HG02938 (cell line): ENCODE data around the gene IRF2.

Experiments
- ATAC-seq: cut with Tn5 transposase; IDR thresholded peaks from one replicate; pipeline ENCODE4 v1.9.1; 2021; ENCODE audit warnings: mild to moderate bottlenecking, moderate library complexity; ENCODE audit not compliant: unreplicated experiment

The IRF2 gene

DNA sequence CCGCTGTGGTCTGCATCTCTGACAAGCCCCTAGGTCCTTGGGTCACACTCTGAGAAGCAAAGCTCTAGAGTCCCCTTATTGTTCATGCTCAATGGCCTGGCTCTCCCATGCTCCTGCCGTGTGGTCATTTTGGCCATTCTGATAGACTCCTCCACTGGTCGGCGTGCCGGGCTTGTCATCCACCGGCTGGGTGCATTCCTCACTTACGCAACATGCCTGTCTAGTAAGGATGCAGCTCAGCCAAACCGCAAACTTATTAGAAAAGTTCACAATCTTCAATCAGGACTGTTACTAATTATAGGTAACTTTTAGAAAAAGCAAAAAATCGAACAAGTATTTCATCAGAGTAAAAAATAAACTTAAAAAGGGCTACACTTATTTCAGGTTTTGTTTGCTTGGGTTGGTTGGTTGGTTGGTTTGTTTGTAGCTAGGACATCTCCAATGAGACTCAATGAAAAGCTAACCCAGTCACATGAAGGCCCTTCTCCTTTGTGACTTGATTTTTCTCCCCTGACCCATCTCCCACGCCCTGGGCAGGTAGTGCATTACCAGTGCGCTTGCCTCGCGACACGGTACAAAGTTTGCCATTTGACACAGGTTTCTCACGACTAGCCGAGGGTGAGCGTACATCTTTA is 41.0 kb downstream of the IRF2 start:
- ATAC-seq = no peak

DNA sequence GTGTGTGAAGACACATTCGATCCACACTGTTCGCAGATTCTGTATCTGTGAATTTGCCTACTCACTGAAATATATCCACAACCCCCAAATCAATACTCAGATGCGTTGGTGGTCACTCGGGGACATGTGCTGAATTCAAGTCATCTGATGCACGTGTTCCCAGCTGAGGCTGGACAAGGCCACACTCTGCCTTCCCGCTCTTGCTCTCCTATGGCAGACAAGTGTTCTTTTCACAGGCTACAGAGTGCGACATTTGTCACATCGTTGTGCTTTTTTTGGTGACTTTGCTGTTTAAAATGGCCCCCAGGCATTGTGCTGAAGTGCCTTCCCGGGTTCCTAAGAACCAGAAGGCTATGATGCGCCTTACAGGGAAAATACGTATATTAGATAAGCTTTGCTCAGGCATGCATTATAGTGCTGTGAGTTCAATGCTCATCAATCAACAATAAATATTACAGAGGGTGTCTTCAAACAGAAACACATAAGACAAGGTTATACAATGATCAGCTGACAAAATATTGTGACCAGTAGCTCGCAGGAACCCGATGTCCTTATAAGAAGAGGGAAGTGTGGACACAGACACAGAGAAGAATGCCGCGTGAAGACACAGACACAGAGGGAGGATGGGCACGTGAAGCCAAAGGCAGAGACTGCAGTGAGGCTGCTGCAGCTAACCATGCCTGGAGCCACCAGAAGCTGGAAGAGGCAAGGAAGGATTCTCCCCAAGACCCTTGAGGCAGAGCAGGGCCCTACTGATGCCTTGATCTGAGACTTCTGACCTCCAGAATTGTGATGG is 42.0 kb downstream of the IRF2 start:
- ATAC-seq = no peak

DNA sequence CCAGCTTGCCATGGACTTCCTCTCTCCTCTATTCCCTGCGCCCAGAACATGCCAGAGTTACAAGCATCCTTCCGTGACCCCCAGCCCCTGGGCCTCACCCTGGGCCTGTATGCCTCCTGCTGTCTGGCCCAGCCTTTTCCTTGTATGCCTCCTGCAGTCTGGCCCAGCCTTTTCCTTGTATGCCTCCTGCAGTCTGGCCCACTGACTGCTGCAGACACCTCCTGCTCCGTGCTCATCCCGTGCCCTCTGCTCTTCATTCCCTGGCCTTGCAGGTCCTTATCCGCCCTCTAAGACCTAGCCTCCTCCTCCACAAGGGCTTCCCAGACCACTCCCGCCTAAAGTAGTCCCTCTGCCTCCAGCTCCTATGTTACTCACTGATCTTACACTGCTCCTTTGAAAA is 44.2 kb downstream of the IRF2 start:
- ATAC-seq = no peak

DNA sequence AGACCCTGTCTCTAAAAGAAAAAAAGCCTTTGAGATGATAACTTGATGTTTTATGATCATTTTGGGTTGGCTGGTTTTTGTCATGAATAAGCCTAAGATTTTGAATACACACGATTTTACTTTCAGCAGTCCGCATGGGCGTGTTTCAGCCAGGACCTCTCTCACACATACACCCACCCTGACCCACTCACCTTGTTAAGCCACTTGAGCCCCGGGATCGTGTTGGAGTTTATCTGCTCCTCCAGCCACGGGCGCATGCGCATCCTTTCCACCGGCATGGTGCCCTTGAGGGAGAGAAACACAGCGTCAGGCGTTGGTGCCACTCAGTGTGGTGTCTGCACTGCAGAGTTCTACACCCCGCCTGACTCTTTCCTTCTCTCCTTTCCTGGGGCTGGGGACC is 45.6 kb downstream of the IRF2 start:
- ATAC-seq = no peak

DNA sequence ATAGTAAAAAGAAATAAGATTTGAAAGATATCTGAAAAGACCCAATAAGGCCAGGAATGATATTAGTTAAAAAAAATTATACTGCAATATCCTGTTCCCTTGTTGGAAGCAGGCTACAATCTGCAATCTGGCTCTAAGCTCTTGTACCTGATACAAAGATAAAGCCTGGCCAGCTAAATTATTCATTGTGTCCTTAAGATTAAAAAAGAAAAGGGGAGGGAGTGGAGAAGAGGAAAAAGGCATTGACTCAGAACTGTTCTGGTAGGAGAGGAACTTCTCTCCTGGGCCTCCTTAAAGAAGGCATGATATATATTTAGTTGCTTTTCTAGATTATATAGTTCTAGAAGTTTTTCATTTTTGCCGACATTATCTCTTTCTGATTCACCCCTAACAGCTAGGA is 46.7 kb downstream of the IRF2 start:
- no peak for ATAC-seq

DNA sequence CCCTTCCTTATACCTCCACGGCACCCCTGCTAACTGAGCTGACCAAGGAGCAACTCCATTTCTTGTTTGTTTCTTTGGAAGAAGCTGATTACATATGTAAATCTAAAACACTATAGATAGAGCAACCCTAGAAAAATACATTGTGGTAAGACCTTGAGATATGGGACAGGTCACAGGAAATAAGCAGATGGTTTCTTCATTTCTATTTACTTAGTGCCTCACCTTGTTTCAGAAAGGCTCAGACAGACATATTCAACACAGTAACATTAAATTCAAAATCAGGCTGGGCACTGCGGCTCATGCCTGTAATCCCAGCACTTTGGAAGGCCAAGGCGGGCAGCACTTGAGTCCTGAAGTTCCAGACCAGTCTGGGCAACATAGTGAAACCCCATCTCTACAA is 47.3 kb downstream of the IRF2 start:
- ATAC-seq = no peak

DNA sequence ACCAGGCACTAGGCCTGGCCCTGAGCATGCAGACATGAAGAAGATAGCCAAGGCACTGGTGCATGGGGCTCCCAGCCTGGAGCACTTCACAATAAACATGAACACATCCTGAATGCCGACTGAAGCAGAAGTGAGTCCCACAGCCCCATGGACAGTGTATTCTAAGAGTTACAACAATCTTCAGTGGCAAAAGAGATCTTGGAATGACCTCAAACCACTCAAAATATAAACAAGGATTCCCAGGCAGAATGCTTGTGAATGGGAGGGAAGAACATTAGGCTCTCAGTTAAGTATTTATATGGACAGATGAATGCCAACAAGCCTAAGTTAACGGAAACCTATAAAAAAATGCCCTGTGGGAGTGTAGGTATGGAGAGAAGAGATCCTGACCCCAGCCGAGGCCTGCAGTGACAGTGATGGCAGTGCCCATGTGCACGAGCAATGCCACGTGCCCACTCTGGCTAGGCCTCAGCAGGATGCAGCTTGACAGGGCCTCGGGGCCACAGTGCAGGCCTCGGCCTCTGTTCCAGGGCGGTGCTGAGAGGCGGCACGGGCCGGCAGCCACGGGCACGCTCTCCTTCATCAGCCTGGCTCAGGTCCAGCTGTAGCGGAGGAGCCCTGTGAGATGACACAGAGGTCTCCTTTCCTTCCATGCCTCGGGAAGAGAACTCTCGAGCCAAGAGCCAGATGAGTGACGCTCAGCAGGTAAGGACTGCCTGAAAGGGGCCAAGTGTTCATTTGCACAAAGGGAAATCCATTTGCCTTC is 49.2 kb downstream of the IRF2 start:
- ATAC-seq = no peak

DNA sequence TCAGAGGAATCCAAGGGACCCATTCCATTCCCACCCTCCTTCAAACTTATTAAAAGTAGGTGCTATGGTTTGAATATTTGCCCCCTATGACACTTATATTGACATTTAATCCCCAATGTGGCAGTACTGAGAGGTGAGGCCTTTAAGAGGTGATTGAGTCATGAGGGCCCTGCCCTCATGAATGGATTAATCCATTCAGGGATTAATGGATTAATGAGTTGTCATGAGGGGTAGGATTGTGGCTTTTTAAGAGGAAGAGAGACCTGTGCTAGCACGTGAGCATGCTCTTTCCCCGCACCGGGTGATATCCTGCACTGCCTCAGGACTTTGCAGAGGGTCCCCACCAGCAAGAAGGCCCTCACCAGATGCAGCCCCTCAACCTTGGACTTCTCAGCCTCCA is 50.1 kb downstream of the IRF2 start:
- ATAC-seq = no peak

DNA sequence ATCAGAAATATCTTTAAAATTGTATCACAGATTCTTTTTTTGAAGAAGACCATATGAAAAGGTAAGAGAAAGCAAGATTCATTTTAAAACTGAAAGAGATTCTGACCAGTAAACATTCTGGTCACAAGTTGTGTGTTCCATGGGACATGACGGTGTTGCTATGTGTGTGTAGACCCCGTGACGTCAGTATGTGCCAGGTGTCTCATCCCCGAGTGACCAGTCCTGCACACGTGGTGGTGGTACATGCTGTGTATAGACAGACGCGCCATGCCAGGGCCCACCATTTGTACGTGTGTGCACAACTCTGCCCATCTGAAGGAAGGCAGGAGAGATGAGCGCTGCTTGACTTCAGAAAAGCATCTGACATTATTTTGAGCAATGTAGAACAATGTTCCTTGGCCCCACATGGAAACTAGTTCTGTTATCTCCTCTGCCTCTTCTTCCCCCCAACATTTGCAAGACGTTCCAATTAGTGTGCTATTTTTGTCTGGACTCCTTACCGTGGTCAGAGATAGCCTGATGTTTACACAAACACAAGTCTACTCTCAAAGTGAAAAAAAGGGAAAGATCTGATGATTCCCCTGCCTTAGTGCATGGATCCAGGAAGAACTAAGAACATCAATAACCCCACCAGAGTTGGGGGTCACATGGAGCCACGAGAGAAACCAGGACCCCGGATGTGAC is 51.2 kb downstream of the IRF2 start:
- no peak for ATAC-seq

DNA sequence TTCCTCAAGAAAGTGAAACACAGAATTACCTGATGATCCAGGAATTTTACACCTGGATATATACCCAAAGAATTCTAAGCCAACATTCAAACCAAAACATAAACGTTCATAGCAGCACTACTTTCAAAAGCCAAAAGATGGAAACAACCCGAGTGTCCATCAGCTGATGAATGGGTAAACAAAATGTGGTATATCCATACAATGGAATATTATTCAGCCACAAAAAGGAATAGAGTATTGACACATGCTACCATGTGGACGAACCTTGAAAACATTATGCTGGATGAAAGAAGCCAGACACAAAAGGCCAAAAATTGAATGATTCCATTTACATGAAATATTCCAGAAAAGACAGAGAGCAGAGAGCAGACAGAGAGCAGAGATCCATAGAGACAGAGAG is 52.0 kb downstream of the IRF2 start:
- ATAC-seq = no peak

DNA sequence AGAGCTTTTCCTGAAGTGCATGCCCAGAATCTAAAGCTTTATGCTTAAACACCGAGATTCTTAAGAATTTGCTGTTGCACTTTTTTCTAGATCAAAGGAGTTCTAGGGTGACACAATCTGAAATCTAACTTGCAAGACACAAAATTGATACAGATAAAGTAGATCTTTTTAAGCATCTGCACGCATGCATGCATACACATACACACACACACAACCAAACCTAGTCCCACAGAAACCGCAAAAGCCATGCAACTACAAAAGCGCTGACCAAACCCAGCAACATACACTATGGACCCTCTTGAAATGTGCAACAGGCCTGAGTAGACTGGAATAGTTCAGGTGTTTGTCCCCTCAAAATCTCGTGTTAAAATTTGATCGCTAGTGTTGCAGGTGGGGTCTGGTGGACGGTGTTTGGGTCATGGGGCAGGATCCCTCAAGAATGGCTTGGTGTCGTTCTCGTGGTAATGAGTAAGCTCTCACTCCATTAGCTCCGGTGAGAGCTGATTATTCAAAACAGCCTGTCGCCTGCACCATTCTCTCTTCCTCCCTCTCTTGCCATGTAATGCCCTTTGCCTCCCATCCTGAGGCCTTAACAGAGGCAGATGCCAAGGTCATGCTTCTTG is 52.7 kb downstream of the IRF2 start:
- no peak for ATAC-seq

DNA sequence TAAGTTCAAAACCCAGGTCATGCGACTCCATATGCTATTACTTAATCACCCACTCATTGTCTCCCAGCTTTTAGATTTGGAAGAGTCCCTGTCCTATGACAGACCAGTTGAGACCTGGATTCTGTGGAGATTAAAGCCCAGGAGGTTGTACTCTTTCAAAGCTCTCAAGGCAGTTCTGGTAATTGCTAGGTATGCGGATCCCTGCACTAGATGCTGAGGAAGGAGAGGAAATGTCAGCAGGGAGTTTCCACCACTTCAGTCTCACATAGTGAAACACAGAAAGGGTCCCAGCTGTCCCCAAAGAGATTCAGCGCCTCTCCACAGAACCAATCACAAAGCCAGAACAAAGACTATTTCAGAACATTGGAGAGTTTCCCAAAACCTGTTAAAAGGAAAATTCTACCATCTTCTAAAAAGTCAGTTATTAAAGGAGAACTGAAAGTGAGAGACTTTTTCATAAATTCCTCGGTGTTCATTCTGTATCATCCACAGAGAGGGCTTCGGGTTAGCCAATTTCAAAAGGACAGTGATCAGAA is 53.4 kb downstream of the IRF2 start:
- peak; percentile 46 for ATAC-seq

DNA sequence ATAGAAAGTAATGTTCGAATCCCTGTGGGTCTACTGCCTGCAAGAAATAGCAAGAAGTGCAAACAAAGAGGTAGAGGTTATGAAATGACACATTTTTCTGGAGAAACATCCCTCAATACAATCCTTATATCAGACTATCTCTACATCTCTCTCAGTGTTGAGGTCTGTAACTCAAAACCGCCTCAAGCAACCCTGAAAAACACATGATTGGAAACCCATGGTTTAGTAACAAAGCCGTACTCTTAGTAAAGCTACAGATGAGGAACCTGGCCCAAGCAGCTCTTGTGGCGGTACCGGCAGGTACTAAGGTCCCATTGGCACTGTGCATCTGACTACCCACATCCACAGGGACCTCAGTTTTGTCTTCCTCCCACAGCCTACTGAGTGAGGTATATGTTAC is 53.9 kb downstream of the IRF2 start:
- no peak for ATAC-seq

DNA sequence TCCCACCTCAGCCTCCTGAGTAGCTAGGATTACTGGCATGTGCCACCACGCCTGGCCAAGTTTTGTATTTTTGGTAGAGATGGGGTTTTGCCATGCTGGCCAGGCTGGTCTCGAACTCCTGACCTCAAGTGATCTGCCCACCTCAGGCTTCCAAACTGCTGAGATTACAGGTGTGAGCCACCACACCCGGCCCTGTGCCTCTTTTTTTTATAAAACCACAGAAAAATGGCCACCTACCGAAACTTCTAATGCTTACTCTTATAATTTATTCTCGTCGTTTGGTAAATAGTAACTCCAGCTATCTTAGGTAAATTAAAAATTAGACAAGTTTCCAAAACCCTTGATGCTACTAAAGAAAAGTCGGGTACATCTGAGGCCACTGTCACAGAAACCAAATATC is 54.4 kb downstream of the IRF2 start:
- ATAC-seq = no peak

DNA sequence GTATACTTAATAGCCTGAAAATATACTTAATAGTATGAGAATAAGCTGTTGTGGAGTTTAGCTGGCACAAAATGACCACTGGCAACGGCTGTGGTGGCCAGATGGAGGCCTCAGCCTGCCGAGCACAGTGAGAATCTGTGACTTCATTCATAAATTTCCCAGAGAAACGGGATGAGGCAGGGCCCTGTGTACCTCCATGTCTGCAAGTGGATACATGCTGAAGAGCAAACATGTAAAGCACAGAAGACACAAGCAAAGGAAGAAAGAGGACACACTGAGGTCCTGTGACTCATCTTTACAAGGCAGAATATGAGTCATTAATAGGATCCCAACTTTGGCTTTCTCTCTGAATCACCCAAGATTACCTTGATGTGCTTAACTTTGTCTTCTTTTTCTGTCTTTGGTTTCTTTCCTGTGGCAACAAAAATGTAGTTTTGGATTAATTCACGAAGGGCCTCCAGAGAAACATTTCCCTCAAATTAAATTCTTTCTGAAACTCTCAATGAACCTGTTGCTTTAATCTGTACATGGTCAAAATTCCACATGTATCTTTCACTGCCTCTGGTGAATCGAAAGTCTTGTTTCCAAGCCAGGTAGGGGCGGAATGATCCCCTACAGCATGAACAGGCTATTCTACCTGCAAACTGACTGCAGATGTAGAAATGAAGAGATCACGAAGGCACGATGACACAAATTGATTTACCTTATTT is 56.4 kb downstream of the IRF2 start:
- ATAC-seq = peak; percentile 63

DNA sequence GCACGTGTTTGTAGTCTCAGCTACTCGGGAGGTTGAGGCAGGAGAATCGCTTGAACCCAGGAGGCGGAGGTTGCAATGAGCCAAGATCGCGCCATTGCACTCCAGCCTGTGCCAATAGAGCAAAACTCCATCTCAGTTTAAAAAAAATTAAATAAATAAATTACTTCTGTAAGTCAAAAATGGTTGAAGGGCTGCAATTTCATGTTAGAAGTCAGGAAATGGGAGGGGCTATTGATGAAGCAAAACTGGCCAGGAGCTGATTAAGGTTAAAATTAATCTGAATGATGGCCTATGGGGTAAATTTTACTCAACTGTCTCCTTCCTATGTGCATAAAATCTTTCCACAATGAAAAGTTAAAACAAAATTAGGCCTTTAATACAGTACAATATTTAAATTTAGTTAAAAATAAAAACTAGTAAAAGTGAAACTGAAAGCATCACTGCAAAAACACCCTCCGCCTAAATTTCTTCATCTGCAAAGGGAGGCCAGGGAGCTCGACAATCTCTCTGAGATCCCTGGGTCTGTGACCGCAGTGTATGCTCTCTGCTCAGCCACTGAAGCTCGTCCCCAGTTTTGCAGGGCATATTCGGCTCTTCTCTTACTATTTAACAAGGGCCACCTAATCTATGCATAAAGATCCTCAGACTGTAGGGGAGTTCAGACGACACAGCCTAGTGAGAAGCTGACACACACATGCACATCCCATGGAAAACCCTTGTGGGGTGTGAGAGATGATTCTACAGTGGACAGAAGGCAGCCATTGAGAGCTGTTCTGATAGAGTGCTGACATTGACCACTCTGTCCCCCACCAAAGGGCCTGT is 57.2 kb downstream of the IRF2 start:
- ATAC-seq = peak; percentile 40

DNA sequence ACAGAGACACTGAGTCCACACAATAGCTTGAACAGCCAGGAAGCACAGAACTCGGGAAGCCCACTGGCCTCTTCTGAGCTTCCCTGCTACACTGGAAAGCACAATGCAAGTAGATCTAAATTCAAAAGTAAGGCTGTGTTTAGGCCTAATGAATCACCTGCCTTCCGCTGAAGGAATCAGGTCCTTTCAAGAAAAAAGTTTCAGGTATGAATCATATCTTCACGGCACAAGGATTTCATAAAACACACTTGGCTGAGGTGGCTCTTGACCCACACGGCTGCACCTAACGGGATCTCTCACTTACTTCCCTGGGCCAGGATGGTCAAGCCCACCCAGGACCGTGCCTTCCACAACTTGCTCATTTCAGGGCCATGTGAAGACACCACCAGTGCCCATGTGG is 59.3 kb downstream of the IRF2 start:
- no peak for ATAC-seq

DNA sequence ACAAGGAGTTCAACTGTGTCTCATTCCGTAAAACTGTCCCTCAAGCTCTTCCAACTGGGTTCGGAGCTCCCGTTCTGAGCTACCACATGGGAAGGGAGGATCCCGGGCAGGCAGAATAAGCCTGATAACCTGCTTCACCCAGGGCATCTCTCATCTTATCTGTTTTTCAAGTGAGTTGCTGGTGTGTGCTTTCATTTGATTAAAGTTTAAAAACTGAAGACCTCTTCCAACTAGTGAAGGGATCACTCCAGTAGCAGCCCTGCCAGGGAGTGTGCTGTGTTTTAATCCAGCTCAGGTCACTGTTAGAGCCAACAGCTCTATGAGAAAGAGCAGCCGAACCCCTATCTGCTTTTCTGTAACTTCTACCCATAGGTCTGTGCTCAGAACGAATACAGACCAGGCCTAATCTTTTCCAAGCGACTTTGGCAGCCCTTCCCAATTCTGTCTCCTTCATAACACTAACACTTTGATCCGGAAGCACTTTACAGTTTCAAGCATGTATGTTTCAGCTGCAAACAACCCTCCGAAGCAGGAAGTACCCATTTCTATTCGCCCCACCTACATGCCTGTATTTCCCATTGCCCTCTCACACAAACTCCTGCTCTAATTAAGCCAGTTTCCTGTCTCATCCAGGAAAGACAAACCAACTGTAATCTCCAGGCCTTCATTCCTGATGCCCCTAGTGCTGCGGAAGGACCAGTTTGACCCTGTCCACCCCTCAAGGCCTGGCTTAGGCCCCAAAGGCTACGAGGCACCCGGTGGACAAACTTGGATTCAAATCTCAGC is 60.9 kb downstream of the IRF2 start:
- no peak for ATAC-seq
